Stimulated activated CD4-positive, alpha-beta T cell treated with anti-CD3 and anti-CD28 coated beads, Interleukin-2, amount 100 ng/mL, for 4 hours (primary cell): ENCODE measurements around the gene TMA7.

ENCODE experiments used
- DNase-seq: peaks from one replicate; pipeline ENCODE4 v3.0.0-alpha.2; 2020; ENCODE audit warnings: low read depth

The TMA7 gene

GRCh38 chr3:48423241-48423882, 16.7 kb upstream of the TMA7 start:
- no peak for DNase-seq

GRCh38 chr3:48423883-48424695, 16.0 kb upstream of the TMA7 start:
- DNase-seq = no peak

- no peak for DNase-seq
Observed at GRCh38 chr3:48425281-48425812, 14.7 kb upstream of the TMA7 start.

GRCh38 chr3:48426401-48426909, 13.6 kb upstream of the TMA7 start:
- DNase-seq = no peak

- DNase-seq = no peak
Observed at GRCh38 chr3:48426944-48427629, 13.0 kb upstream of the TMA7 start.

GRCh38 chr3:48427630-48427962, 12.5 kb upstream of the TMA7 start:
- DNase-seq = no peak

GRCh38 chr3:48428088-48428571, 11.9 kb upstream of the TMA7 start:
- DNase-seq = no peak

- DNase-seq = no peak
Observed at GRCh38 chr3:48428572-48429316, 11.3 kb upstream of the TMA7 start.

GRCh38 chr3:48429317-48429959, 10.6 kb upstream of the TMA7 start:
- peak; percentile 57 for DNase-seq

- DNase-seq = no peak
Observed at GRCh38 chr3:48429960-48430707, 9.9 kb upstream of the TMA7 start, which contains the start of gene PLXNB1. PLXNB1 (minus strand) TSS chr3:48430086; CDS start chr3:48424611, 5,475 bp downstream.

- DNase-seq = no peak
Observed at GRCh38 chr3:48430708-48431101, 9.4 kb upstream of the TMA7 start.

GRCh38 chr3:48431224-48432029, 8.6 kb upstream of the TMA7 start:
- DNase-seq = no peak

GRCh38 chr3:48432411-48433371, 7.4 kb upstream of the TMA7 start:
- no peak for DNase-seq

- DNase-seq = no peak
Observed at GRCh38 chr3:48433472-48434118, 6.5 kb upstream of the TMA7 start.

- DNase-seq = no peak
Observed at GRCh38 chr3:48434591-48435222, 5.3 kb upstream of the TMA7 start.

- no peak for DNase-seq
Observed at GRCh38 chr3:48435223-48435595, 4.8 kb upstream of the TMA7 start.

- peak; percentile 78 for DNase-seq
Observed at GRCh38 chr3:48435774-48436476, 4.1 kb upstream of the TMA7 start.
